KG1 (cell line): ENCODE measurements around the gene SH3RF3.
"Not testable (repeated sequence)": the region's sequence is repeated elsewhere in the genome, so short reads cannot be mapped to it uniquely, and the experiment has no call there.

Experiments
- DNase-seq: peaks from one replicate; lab custom pipeline; 2025; lab: John Stamatoyannopoulos, UW

SH3RF3 gene

GRCh38 chr2:109527079-109527478 lies 398.1 kb downstream of the SH3RF3 start:
- DNase-seq, result no peak

- no peak for DNase-seq
These were observed 399.1 kb downstream of the SH3RF3 start for GRCh38 chr2:109527846-109528705.

GRCh38 chr2:109528811-109529501 lies 400.0 kb downstream of the SH3RF3 start:
- no peak for DNase-seq

GRCh38 chr2:109529532-109530449 lies 400.8 kb downstream of the SH3RF3 start:
- no peak for DNase-seq

GRCh38 chr2:109530712-109531111 lies 401.7 kb downstream of the SH3RF3 start:
- no peak for DNase-seq

GRCh38 chr2:109531221-109531620 lies 402.2 kb downstream of the SH3RF3 start:
- no peak for DNase-seq

- DNase-seq, result no peak
These were observed 403.1 kb downstream of the SH3RF3 start for GRCh38 chr2:109531896-109532727.

GRCh38 chr2:109532728-109533076 lies 403.7 kb downstream of the SH3RF3 start:
- no peak for DNase-seq

- no peak for DNase-seq
These were observed 404.8 kb downstream of the SH3RF3 start for GRCh38 chr2:109533823-109534222.

- no peak for DNase-seq
These were observed 406.4 kb downstream of the SH3RF3 start for GRCh38 chr2:109535217-109535946.

- DNase-seq, result not testable (repeated sequence)
These were observed 407.6 kb downstream of the SH3RF3 start for GRCh38 chr2:109536556-109536955.

GRCh38 chr2:109537565-109538222 lies 408.7 kb downstream of the SH3RF3 start:
- DNase-seq, result no peak

GRCh38 chr2:109538546-109538945 lies 409.5 kb downstream of the SH3RF3 start:
- no peak for DNase-seq

GRCh38 chr2:109542384-109542783 lies 413.4 kb downstream of the SH3RF3 start:
- DNase-seq, result no peak

GRCh38 chr2:109545828-109546713 lies 417.1 kb downstream of the SH3RF3 start:
- DNase-seq, result peak; percentile 41

GRCh38 chr2:109547280-109547679 lies 418.3 kb downstream of the SH3RF3 start:
- no peak for DNase-seq

- no peak for DNase-seq
These were observed 420.1 kb downstream of the SH3RF3 start for GRCh38 chr2:109549016-109549590.
